Rectal smooth muscle tissue (tissue), 1 donor: ENCODE data around the gene DCC.
"Not testable (repeated sequence)": the region's sequence is repeated elsewhere in the genome, so short reads cannot be mapped to it uniquely, and the experiment has no call there.

Experiments used
- H3K27ac ChIP-seq: one replicate; pipeline ENCODE4 v1.7.0; 2013; ENCODE audit warnings: low read depth, low read length, inconsistent platforms
- H3K27me3 ChIP-seq: one replicate; pipeline ENCODE4 v1.7.0; 2013; ENCODE audit warnings: low read length; ENCODE audit not compliant: control insufficient read depth, insufficient read depth
- H3K36me3 ChIP-seq: one replicate; pipeline ENCODE4 v1.7.0; 2013; ENCODE audit warnings: low read length; ENCODE audit not compliant: control insufficient read depth, insufficient read depth
- H3K4me1 ChIP-seq: one replicate; pipeline ENCODE4 v1.7.0; 2013; ENCODE audit warnings: low read length; ENCODE audit not compliant: control insufficient read depth, insufficient read depth
- H3K4me3 ChIP-seq: one replicate; pipeline ENCODE4 v1.7.0; 2013; ENCODE audit warnings: low read length
- H3K9ac ChIP-seq: one replicate; pipeline ENCODE4 v1.7.0; 2013; ENCODE audit warnings: low read length

The DCC gene

GRCh38 chr18:53422896-53423295 is 1082.9 kb downstream of the DCC start:
- no peak overlapping the region for H3K27ac ChIP-seq
- H3K9ac ChIP-seq, result no peak overlapping the region
- no peaks in the 10 kb centered on the region for H3K4me1 ChIP-seq

GRCh38 chr18:53426666-53427184 is 1086.7 kb downstream of the DCC start:
- Histone ChIP-seq H3K36me3 (no peaks in the 10 kb centered on the region), H3K4me1 (no peaks in the 10 kb centered on the region), H3K27me3 (no peaks in the 10 kb centered on the region), H3K4me3 (no peak overlapping the region), H3K27ac (no peak overlapping the region), H3K9ac (no peak overlapping the region)

More at GRCh38 chr18:53422896-53423295, 1082.9 kb downstream of the DCC start:
- Histone ChIP-seq H3K36me3 (no peaks in the 10 kb centered on the region), H3K27me3 (no peaks in the 10 kb centered on the region), H3K4me3 (no peak overlapping the region)

- Histone ChIP-seq H3K36me3 (no peaks in the 10 kb centered on the region), H3K9ac (no peak overlapping the region), H3K4me1 (no peaks in the 10 kb centered on the region), H3K27me3 (no peaks in the 10 kb centered on the region), H3K27ac (no peak overlapping the region), H3K4me3 (no peak overlapping the region)
Observed at GRCh38 chr18:53441761-53442414, 1101.9 kb downstream of the DCC start.

- Histone ChIP-seq H3K27me3 (no peaks in the 10 kb centered on the region), H3K36me3 (no peaks in the 10 kb centered on the region), H3K4me3 (no peak overlapping the region), H3K27ac (no peak overlapping the region), H3K4me1 (no peaks in the 10 kb centered on the region), H3K9ac (no peak overlapping the region)
Observed at GRCh38 chr18:53442415-53442783, 1102.4 kb downstream of the DCC start.

GRCh38 chr18:53443336-53443735 is 1103.3 kb downstream of the DCC start:
- Histone ChIP-seq H3K4me1 (no peaks in the 10 kb centered on the region), H3K27me3 (no peaks in the 10 kb centered on the region), H3K4me3 (no peak overlapping the region), H3K36me3 (no peaks in the 10 kb centered on the region), H3K27ac (no peak overlapping the region), H3K9ac (no peak overlapping the region)

- Histone ChIP-seq H3K27me3 (no peaks in the 10 kb centered on the region), H3K9ac (no peak overlapping the region), H3K27ac (no peak overlapping the region), H3K4me3 (no peak overlapping the region), H3K4me1 (no peaks in the 10 kb centered on the region), H3K36me3 (no peaks in the 10 kb centered on the region)
Observed at GRCh38 chr18:53443831-53444230, 1103.8 kb downstream of the DCC start.

GRCh38 chr18:53451902-53452301 is 1111.9 kb downstream of the DCC start:
- no peak overlapping the region for H3K9ac ChIP-seq
- no peaks in the 10 kb centered on the region for H3K27me3 ChIP-seq
- H3K4me1 ChIP-seq, result no peaks in the 10 kb centered on the region
- no peaks in the 10 kb centered on the region for H3K36me3 ChIP-seq
- H3K4me3 ChIP-seq, result no peak overlapping the region
- no peak overlapping the region for H3K27ac ChIP-seq

- no peak overlapping the region for H3K9ac ChIP-seq
- H3K36me3 ChIP-seq, result no peaks in the 10 kb centered on the region
- no peak overlapping the region for H3K4me3 ChIP-seq
- H3K27me3 ChIP-seq, result no peaks in the 10 kb centered on the region
- no peak overlapping the region for H3K27ac ChIP-seq
- no peaks in the 10 kb centered on the region for H3K4me1 ChIP-seq
Observed at GRCh38 chr18:53457068-53457467, 1117.1 kb downstream of the DCC start.

GRCh38 chr18:53458268-53458667 is 1118.3 kb downstream of the DCC start:
- Histone ChIP-seq H3K4me3 (no peak overlapping the region), H3K27ac (no peak overlapping the region), H3K9ac (no peak overlapping the region), H3K4me1 (no peaks in the 10 kb centered on the region), H3K36me3 (no peaks in the 10 kb centered on the region), H3K27me3 (no peaks in the 10 kb centered on the region)

GRCh38 chr18:53458944-53459580 is 1119.1 kb downstream of the DCC start:
- H3K4me1 ChIP-seq, result no peaks in the 10 kb centered on the region
- no peak overlapping the region for H3K9ac ChIP-seq
- no peak overlapping the region for H3K27ac ChIP-seq
- H3K36me3 ChIP-seq, result no peaks in the 10 kb centered on the region
- H3K27me3 ChIP-seq, result no peaks in the 10 kb centered on the region
- no peak overlapping the region for H3K4me3 ChIP-seq

GRCh38 chr18:53467756-53468155 is 1127.8 kb downstream of the DCC start:
- Histone ChIP-seq H3K4me3 (no peak overlapping the region), H3K36me3 (no peaks in the 10 kb centered on the region), H3K4me1 (no peaks in the 10 kb centered on the region), H3K27me3 (no peaks in the 10 kb centered on the region), H3K27ac (no peak overlapping the region), H3K9ac (no peak overlapping the region)

GRCh38 chr18:53468173-53468572 is 1128.2 kb downstream of the DCC start:
- H3K27ac ChIP-seq, H3K36me3 ChIP-seq, H3K27me3 ChIP-seq, H3K4me1 ChIP-seq, H3K4me3 ChIP-seq, H3K9ac ChIP-seq: not testable (repeated sequence)

- Histone ChIP-seq H3K4me1 (no peaks in the 10 kb centered on the region), H3K36me3 (no peaks in the 10 kb centered on the region), H3K27ac (no peak overlapping the region), H3K27me3 (no peaks in the 10 kb centered on the region), H3K4me3 (no peak overlapping the region), H3K9ac (no peak overlapping the region)
Observed at GRCh38 chr18:53472546-53472945, 1132.5 kb downstream of the DCC start.
